NCI-H1417 (cell line): ENCODE data around the gene LYRM4.

Experiments
- DNase-seq, 3 experiments: peaks; one replicate each; lab custom pipeline; 2025; lab: John Stamatoyannopoulos, UW

The LYRM4 gene

DNA sequence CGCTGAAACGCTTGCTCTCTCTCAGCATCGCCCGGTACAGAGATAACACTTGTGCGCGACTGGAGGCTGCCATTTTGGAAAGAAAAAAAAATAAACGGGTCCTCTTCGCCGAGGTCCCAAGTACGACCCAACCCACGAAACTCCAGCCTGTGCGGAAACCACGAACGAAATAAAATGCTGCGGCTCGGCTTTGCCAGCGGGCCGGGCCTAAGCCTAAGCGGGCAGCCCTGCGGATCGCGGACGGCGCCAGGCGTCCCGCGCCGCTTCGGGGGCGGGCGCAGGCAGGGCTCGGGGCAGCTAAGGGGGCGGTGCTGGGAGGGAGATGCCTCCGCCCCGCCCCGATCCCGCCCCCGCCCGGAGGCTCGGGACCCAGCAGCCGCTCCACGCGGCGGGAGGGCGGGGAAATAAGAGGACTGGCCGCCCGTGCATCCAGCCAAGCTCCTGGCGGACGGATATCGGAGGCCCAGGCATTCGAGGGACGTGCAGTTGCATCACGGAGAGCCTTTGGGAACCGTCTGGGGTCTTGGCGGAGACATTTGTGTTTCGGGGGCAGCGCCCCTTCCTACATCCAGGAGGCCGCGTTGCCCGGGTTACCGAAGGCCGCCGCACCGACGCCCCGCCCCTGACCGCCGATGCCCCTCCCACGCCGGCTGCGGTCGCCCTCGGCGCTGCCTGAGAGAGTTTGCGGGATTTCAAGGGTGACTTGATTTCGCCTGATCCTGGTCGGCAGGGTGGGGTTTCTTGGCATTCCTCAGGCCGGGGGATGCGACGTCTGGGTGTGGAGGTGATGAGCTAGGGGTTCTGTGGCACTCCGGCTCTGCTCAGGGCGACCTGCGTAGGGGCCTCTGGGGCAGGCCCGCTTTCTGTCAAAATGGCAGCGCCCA is at the start of gene LYRM4, which contains the start of gene FARS2:
Gene LYRM4 (minus strand): TSS at position 290 of the 884 bp plus-strand sequence. CDS start 217 bp downstream, at position 73.
Gene FARS2 (plus strand): TSS at position 853 of the 884 bp plus-strand sequence.
- DNase-seq = peak; percentile 88 to 97 (median 96)

- DNase-seq = no peak
Measured at GRCh38 chr6:5308066-5308465, 47.3 kb upstream of the LYRM4 start.

- no peak for DNase-seq
Measured at GRCh38 chr6:5307058-5307457, 46.3 kb upstream of the LYRM4 start.

DNA sequence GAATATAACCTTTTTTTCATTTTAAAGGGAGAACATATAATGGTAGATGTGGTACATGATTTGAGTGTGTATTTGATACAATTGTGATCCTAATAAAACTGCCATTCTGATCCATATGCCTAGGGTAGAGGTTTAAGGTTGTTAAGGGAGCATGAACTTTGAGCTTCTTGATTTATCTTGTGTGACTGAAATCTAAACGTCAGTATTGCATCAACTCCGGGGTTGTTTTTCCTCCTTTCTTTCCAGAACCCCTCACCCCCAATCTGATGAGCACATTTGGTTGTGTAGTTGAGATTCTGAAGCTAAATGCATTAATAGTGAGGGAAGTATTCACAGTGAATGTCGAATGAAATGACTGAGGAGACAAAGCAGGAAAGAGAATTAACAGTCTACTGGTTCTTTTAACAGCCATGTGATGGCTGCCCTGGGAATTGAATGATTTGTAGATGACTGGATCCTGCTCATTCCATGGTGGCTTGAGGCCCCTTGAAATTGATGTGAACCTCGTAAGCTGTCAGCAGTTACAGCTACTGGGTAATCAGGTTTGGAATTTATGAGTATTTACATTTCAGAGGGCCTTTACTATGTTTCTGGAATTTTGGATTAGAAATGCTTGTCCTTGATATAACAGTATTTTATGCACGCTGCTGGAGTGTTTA is 45.3 kb upstream of the LYRM4 start:
- DNase-seq = no peak

DNA sequence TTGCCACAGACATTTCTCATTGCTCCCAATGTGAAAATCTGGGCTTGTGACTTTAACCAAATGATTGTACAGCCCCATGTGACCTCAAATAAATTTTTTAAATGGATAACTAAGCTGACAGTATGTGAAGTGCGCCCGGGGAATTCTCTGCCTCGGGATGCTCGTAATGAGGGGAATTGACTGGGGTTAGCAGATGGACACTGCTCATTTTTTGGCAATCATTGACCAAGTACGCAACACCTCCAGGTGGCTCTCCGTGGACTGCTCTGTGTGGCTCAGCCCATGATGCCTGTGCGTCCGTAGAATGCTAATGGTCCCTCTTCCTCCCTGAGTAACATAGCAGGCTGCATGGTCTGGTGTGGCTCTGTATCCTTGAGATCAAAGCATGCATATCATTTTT is 42.9 kb upstream of the LYRM4 start:
- DNase-seq = no peak

- DNase-seq = peak in 1 of 3 experiments; percentile 30
Measured at GRCh38 chr6:5302995-5303622, 42.4 kb upstream of the LYRM4 start.

- DNase-seq = no peak
Measured at GRCh38 chr6:5302220-5302946, 41.6 kb upstream of the LYRM4 start.

DNA sequence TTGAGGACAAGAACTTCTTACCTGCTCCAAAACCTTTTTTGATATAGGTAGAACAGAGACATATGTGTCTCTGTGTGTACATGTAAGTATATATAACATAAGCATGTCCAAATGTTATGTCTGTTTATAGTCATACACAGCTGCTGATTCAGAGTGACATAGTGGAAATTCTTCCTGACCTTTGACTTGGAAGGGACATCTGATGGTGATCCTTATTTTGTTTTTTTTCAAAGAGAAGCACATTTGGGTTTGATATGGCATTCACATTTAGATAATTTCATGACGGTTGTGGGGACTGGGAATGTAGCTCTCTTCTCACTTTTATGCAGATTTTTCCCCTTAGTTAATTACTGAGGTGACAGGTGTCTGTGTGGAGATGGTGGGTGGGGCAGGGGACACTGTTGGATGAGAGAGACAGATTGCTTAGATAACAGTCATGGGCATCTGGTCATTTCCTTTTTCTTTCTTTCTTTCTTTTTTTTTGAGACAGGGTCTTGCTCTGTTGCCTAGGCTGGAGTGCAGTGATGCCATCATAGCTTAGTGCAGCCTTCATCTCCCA is 39.5 kb upstream of the LYRM4 start:
- no peak for DNase-seq

DNA sequence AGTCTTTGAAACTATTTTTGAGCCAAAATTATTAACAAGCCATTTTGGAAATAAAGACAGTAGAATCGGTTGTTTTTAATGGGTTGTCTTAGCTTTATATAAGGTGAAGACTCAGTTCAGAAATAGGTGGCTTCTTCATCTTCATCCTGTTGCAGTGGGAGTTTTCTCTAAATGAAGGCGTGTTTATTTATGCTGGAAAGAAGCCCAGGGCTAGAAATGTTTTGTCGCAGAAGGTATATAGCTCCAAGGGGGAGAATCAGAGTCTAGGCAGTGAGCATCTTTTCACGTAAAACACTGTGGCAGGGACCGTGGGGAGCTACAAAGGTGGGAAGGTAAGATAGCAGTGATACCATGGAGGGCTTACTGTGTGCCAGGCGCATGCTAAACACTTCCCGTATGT is 34.9 kb upstream of the LYRM4 start:
- no peak for DNase-seq

- DNase-seq = no peak
Measured at GRCh38 chr6:5294392-5295211, 33.9 kb upstream of the LYRM4 start.

- peak in 1 of 3 experiments; percentile 19 for DNase-seq
Measured at GRCh38 chr6:5293692-5294091, 32.9 kb upstream of the LYRM4 start.

DNA sequence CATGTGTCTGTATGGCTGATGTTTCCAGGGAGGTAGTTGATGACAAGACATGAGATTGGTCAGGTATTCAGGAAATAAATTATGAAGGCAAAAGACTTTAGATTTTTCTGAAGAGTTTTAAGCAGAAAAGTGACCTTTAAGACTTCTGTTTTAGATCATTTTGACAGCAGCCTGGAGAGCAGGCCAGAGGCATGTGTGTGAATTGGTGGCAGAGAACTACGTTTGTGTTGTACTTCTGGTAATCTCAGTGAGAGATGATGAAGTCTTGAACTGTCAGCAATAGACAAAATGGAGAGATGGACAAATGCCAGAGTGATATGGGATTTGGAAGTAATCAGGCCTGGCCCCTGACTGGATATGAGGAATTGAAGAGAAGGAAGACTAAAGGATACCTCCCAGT is 31.4 kb upstream of the LYRM4 start:
- no peak for DNase-seq

DNA sequence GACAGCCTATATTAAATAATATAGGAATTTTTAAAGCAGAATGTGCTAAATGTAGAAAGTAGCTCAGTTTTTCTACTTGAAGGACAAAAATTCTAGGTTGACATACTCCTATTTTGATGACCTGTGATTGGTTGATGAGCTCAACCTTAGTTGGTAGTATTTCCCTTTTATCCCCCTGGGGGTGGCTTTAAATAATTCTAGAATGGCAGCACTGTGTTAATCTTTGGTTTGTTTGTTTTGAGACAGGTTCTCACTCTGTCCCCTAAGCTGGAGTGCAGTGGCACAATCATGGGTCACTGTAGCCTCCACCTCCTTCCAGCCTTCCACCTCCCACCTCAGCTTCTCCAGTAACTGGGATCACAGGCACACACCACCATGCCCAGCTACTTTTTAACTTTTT is 29.8 kb upstream of the LYRM4 start:
- no peak for DNase-seq

DNA sequence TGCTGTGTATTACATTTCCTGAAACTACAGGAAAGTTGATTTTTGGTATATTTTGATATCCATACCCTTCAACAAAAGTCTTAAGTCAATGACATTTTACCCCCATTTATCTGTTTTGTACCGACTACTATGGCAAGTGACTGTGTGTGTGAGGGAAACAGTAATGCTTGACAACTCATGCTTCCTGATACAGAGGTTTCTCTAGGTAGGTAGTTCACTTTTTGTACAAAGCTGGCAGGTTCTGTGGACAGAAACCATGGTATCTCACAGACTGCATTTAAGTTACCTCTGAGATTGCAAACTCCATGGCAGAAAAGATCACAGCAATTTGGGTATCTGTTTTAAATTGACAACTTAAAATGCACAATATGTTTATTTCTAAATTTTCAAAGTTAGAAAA is 29.3 kb upstream of the LYRM4 start:
- DNase-seq = no peak

DNA sequence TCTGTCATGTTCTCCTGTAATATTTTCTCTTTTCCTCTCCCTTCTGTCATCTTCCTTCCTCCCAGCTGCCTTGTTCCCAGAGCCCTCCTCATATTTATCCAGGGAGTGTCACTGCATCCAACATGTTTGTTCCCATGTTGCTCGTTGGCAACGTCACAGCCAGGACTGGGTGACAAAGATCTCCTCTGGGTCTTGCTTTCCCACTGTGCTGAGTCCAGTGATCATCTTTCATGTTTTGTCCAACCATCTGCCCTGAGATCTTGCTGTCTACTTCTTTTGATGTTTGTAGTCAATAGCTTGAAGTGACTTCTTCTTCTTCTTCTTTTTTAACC is 27.2 kb upstream of the LYRM4 start:
- DNase-seq = no peak

DNA sequence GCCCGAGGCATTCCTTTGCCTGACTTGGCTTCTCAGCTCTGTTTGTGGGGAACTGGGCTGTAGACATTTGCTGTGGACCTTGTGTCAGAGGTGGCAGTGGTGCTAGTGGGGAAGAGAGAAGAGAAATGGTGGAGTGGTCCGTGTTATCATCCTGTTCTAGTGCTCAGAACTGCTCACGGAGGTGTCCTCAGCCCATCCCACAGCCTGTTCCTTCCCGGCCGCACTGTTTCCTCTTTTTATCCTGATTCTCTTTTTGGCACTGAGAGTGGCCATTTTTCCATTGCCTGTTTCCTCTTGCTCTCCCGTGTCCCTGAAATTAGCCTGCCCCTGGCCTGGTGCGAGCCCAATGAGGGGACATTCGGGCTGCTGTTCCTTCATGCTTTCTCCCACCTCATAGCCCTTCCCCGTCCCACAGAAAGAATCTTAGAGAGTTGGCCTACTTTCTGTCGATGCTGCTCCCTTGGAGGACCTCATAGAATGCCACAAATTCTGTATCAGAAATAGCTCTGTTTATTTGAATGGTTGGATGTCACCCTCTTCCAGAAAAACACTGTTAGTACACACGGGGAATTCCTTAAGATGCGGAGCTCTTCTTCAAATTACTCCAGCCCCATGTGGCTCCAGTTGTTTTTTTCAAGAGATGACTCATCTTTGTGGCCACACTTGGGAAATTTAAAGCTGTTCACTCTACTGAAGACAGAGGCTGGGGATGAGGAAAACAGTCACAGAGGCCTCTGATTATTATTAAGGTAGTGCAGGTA is 26.6 kb upstream of the LYRM4 start:
- no peak for DNase-seq

DNA sequence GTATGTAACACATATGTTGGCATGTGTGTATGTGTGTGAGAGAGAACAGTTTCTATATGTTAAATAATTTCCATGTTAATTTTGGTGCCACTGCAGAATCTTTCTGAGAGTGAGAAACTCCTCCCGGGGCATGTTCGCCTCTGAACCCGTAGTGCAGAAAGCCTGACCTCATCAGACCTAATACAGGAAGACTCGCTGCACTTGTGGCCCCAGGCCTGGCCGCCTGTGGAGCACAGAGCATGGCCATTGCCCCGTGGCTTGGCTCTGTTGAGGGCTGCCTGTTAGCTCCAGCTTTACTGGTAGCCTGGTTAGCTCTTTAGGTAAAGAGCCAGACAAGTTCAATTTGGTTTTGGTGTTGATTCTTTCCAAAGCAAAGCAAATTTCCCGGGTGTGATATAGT is 26.0 kb upstream of the LYRM4 start:
- no peak for DNase-seq

- no peak for DNase-seq
Measured at GRCh38 chr6:5285526-5285925, 24.8 kb upstream of the LYRM4 start.

GRCh38 chr6:5285081-5285480 is 24.3 kb upstream of the LYRM4 start:
- DNase-seq = no peak

DNA sequence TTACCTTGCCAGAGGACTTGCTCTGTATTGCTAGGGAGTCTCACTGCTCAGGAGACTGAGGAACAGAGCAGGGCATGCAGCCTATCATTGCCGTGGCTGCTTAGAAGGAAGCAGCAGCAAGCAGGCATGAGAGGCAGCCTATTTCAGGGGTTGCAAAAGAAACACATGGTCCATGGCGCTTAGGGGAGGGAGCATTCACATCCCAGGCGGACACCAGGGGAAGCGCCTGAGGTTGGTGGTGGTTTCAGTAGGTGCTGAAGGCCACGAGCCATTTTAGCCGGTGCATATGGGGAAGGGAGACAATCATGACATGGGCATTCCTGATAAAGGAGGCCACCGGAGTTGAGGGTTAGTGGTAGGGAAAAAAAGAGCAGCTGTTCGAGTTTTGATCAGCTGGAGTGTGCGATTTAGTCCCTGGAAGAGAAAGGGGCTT is 21.5 kb upstream of the LYRM4 start:
- no peak for DNase-seq
